NCI-H69 (cell line): ENCODE measurements around the gene RNF11.
A peak's percentile ranks its signal among the peaks of the same experiment; 100 is the strongest.
"Not testable (repeated sequence)": the region's sequence is repeated elsewhere in the genome, so short reads cannot be mapped to it uniquely, and the experiment has no call there.

Source experiments
- DNase-seq: peaks from one replicate; lab custom pipeline; 2025; lab: John Stamatoyannopoulos, UW

The RNF11 gene

GRCh38 chr1:51235673-51236530, at the start of gene RNF11:
TSS of gene RNF11 (plus strand) at chr1:51236273. CDS start at chr1:51236757, 484 bp downstream.
- DNase-seq = peak; percentile 94

GRCh38 chr1:51188230-51188629, 47.8 kb upstream of the RNF11 start:
- DNase-seq = no peak

GRCh38 chr1:51189421-51190073, 46.5 kb upstream of the RNF11 start:
- peak; percentile 67 for DNase-seq

- no peak for DNase-seq
These were observed 45.1 kb upstream of the RNF11 start for GRCh38 chr1:51190961-51191360.

GRCh38 chr1:51192213-51192843, 43.7 kb upstream of the RNF11 start:
- peak; percentile 70 for DNase-seq

- no peak for DNase-seq
These were observed 42.5 kb upstream of the RNF11 start for GRCh38 chr1:51193564-51193963.

- peak; percentile 5 for DNase-seq
These were observed 32.8 kb upstream of the RNF11 start for GRCh38 chr1:51203121-51203873.

GRCh38 chr1:51203874-51204245, 32.2 kb upstream of the RNF11 start:
- no peak for DNase-seq

GRCh38 chr1:51210055-51210454, 26.0 kb upstream of the RNF11 start:
- peak; percentile 31 for DNase-seq

GRCh38 chr1:51210676-51211075, 25.4 kb upstream of the RNF11 start:
- no peak for DNase-seq

- DNase-seq = no peak
These were observed 21.4 kb upstream of the RNF11 start for GRCh38 chr1:51214615-51215131.

GRCh38 chr1:51215169-51215568, 20.9 kb upstream of the RNF11 start:
- no peak for DNase-seq

- no peak for DNase-seq
These were observed 19.4 kb upstream of the RNF11 start for GRCh38 chr1:51216631-51217030.

GRCh38 chr1:51217101-51217500, 19.0 kb upstream of the RNF11 start:
- no peak for DNase-seq

GRCh38 chr1:51218570-51218969, 17.5 kb upstream of the RNF11 start:
- no peak for DNase-seq

- DNase-seq = no peak
These were observed 17.1 kb upstream of the RNF11 start for GRCh38 chr1:51219022-51219421.

GRCh38 chr1:51221529-51221928, 14.5 kb upstream of the RNF11 start:
- DNase-seq = not testable (repeated sequence)

- DNase-seq = no peak
These were observed 13.8 kb upstream of the RNF11 start for GRCh38 chr1:51222136-51222787.

GRCh38 chr1:51222809-51223208, 13.3 kb upstream of the RNF11 start:
- no peak for DNase-seq

- DNase-seq = no peak
These were observed 11.8 kb upstream of the RNF11 start for GRCh38 chr1:51224255-51224654.

GRCh38 chr1:51227231-51227960, 8.7 kb upstream of the RNF11 start:
- not testable (repeated sequence) for DNase-seq
